ENCODE measurements around the gene NRG2. TPM values are rescaled to one million over a fixed set of nuclear protein-coding genes. Genes with fewer than 3 reads are reported as not detected.
A peak's percentile ranks its signal among the peaks of the same experiment; 100 is the strongest.

The NRG2 gene
- total and polyA plus RNA-seq, 2 of the 8 experiments (the other 6 are each of a cell fraction or from before 2014, with no cell fraction given) = 0.27 to 0.54 TPM

DNA sequence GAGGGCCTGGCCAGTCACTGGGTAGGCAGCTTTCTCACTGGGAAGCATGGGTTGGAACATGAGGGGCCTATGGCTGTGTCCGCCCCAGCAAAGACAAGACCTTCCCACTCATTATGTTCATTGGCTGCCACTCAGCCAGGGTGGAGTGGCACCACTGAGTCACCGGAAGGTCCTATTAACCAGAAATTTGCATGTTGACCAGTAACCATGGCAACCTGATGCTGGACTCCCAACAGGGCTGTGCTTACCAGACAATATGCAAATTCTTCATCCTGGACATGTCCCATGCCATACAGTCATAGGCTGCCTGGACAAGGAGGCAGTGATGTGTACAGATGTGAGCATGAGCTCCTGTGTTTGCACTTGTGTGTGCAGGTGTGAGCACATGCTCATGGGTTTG lies 180.8 kb downstream of the NRG2 start:
- DNase-seq (ENCODE audit: low read depth in 1 of 2, low spot score in 2 of 2) (no peak), FAIRE-seq (no peak)
- no peaks in the 10 kb centered on the region for H3K9me3 ChIP-seq (ENCODE audit: insufficient read depth in 2 of 2, low read depth in 1 of 2, low read length in 1 of 2)
- H2BK12ac ChIP-seq (ENCODE audit: low read depth, low read length) = peak overlapping the region; percentile 43; the same call in 1 of the 2 replicates
- no peak overlapping the region for H3K4me2 ChIP-seq (ENCODE audit: insufficient read depth in 1 of 2, low read depth in 2 of 2, low read length in 2 of 2)
- no peak overlapping the region for H3K56ac ChIP-seq (replicated peaks; ENCODE audit: insufficient read length, low read depth, low read length)
- no peak overlapping the region for H3K4ac ChIP-seq (replicated peaks; ENCODE audit: insufficient read length, low read depth, low read length)
- H3K18ac ChIP-seq (ENCODE audit: extremely low read depth, low read length) = no peak overlapping the region
- TF ChIP-seq CEBPB (IDR thresholded peaks at IDR 0.05; ENCODE audit: low read depth, low read length) = no peak
- no peak for TF ChIP-seq SAP30 (IDR thresholded peaks at IDR 0.05; ENCODE audit: insufficient read depth, insufficient replicate concordance, low read length)
- no peak for TF ChIP-seq KDM1A (IDR thresholded peaks at IDR 0.05; ENCODE audit: borderline replicate concordance, low read length)
- TF ChIP-seq CREB1 (IDR thresholded peaks at IDR 0.05) = no peak
- TF ChIP-seq JUN (IDR thresholded peaks at IDR 0.05; ENCODE audit: low read depth, low read length) = no peak
- H3K4me1 ChIP-seq (replicated peaks in 1 of 4; ENCODE audit: control insufficient read depth in 3 of 4, insufficient read depth in 4 of 4, low read length in 3 of 4) = no peaks in the 10 kb centered on the region
- no peak overlapping the region for H2BK5ac ChIP-seq (ENCODE audit: low read depth, low read length)
- H2BK15ac ChIP-seq (ENCODE audit: low read length) = no peak overlapping the region
- no peak overlapping the region for H3K4me3 ChIP-seq (ENCODE audit: extremely low read depth in 1 of 4, insufficient read depth in 2 of 4, low read depth in 3 of 4, low read length in 4 of 4)
- H2BK120ac ChIP-seq (replicated peaks; ENCODE audit: low read depth, low read length) = no peak overlapping the region
- no peaks in the 10 kb centered on the region for H4K20me1 ChIP-seq (replicated peaks in 1 of 2; ENCODE audit: control insufficient read depth in 1 of 2, insufficient read depth in 2 of 2, low read length in 2 of 2)
- H4K91ac ChIP-seq (replicated peaks; ENCODE audit: insufficient read length, low read length) = no peak overlapping the region
- H4K5ac ChIP-seq (ENCODE audit: insufficient read length, low read depth, low read length) = no peak overlapping the region
- H2AFZ ChIP-seq (ENCODE audit: low read length) = no peak overlapping the region
- ChIA-PET CTCF (ENCODE audit: partially characterized antibody) (interaction anchor here (0.8 to 13.2 kb wide), 29 partner anchors 8 to 199 kb away, joined by 3 to 173 read pairs (median 9); no protein-coding TSS in a partner anchor), POLR2A (ENCODE audit: partially characterized antibody) (interaction anchor here (1.0 to 1.4 kb wide), 2 partner anchors 75 to 87 kb away, joined by 4 read pairs; no protein-coding TSS in a partner anchor)
- H3K14ac ChIP-seq (ENCODE audit: insufficient read length) = no peak overlapping the region
- no peaks in the 10 kb centered on the region for H3K36me3 ChIP-seq (ENCODE audit: control insufficient read depth in 2 of 4, insufficient read depth in 4 of 4, low read length in 3 of 4)
- 95% methylated on average over 2 of the region's 2 CpGs; no CpG with 5 or more reads in 1 of the 2 experiments for WGBS, 2 experiments (ENCODE audit: extremely low coverage in 1 of 2, insufficient coverage in 1 of 2, insufficient read length in 1 of 2, insufficient replicate concordance in 2 of 2, low coverage in 1 of 2, low lambda C conversion rate in 2 of 2, missing lambda C conversion rate in 1 of 2)
- peak overlapping the region; percentile 23; the same call in 1 of the 2 replicates for H2BK20ac ChIP-seq (ENCODE audit: low read length)
- H3K23ac ChIP-seq (ENCODE audit: insufficient read length) = peak overlapping the region; percentile 9
- H3K79me2 ChIP-seq (ENCODE audit: control insufficient read depth in 1 of 2, insufficient read depth in 2 of 2, low read length in 2 of 2) = no peaks in the 10 kb centered on the region
- no peaks in the 10 kb centered on the region for H3K79me1 ChIP-seq (ENCODE audit: low read depth, low read length)
- peaks cover 0 to 4% (median 0%) of the 10 kb centered on the region in 4 experiments; a peak in 2 of 7 replicates for H3K27me3 ChIP-seq (replicated peaks in 1 of 4; ENCODE audit: control insufficient read depth in 3 of 4, extremely low read depth in 1 of 4, insufficient read depth in 3 of 4, low read length in 3 of 4)
- H3K27ac ChIP-seq (ENCODE audit: low read depth, low read length) = no peak overlapping the region
- H4K8ac ChIP-seq (ENCODE audit: extremely low read depth, insufficient read depth, low read length) = no peak overlapping the region; the same call in 1 of the 2 replicates
- no peak overlapping the region for H3K9ac ChIP-seq (replicated peaks in 1 of 4; ENCODE audit: extremely low read depth in 1 of 4, low read depth in 3 of 4, low read length in 3 of 4)
- no peak overlapping the region for H2AK5ac ChIP-seq (ENCODE audit: low read depth, low read length)
- H3K23me2 ChIP-seq (ENCODE audit: low read depth, low read length) = no peaks in the 10 kb centered on the region

Measured in H1 (cell line).